HTR-8/SVneo (cell line): ENCODE results near the gene XPNPEP1.

Experiments used
- DNase-seq: peaks from one replicate; pipeline ENCODE4 v3.0.0; 2011; ENCODE audit warnings: low spot score, mixed read lengths; ENCODE audit not compliant: insufficient read length
- FAIRE-seq: peaks from 2 replicates; lab custom pipeline; 2011; peaks lifted over from hg19 to GRCh38; lab: Jason Lieb, UNC

XPNPEP1 gene

DNA sequence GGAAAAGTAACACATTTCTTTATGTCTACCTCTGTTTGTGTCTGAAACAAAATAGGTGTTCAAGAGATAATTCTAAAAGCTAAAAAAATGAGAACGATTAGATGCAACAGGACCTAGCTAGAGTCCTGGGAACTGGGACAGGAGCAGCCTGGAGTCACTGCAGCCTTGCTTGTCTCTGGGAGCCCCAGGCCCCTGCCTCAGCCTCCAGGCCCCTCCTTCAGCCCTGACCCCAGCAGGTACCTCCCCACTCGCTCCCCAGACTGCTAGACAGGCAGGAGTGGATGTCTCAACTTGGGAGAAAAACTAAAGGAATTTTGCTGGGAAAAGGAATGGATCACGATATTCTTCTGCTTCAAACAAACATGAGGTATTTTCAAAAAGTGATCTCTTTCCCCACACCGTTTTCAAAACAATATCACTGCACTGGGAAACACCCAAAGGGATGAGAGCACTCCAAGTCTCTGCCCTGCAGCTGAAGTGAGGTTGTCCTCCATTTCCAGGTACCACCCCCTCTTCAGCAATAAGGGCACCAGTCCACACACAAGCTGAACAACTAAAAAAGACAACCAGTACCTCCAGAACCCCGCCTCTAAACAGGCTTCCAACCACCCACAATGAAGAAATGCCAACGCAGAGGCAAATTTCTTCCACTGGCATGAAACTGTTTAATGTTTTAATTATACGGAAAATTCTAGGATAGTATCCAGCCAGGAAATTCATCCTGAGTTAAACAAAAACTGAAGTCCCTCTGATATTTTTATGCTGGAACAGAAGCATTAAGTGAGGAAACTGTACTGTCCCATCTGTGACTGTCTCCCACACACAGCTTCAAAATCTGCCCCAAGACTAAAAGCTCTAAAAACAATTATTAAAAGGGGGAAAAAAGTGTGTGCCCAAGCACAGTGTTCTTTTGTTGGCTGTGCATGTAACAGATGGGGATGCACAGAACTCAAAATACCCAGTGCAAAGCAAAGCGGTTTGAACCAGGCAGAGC lies 47.2 kb downstream of the XPNPEP1 start:
- DNase-seq (no peak), FAIRE-seq (no peak)

GRCh38 chr10:109875151-109875568 lies 48.2 kb downstream of the XPNPEP1 start:
- FAIRE-seq (no peak), DNase-seq (no peak)

DNA sequence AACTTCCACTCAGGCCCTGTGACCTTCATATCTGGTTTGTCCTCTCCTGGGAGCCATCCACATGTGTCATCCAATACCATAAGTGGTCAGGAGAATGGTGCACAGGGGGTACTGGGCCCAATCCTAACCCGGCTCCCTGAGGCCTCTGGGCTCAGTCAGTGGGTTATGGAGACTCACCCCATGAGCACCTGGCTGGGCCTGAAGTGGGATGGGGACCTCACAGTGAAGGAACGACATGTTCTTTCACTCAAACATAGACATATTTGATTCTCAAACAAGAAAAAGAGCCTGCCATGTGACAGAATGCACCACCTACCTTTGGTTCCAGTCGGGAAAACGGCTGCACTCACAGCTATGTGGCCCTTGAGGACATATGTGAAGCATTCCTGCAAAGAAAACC lies 51.8 kb downstream of the XPNPEP1 start:
- no peak for FAIRE-seq
- DNase-seq, result no peak

- no peak for FAIRE-seq
Measured at GRCh38 chr10:109866995-109867635, 56.2 kb downstream of the XPNPEP1 start.

GRCh38 chr10:109866168-109866994 lies 56.9 kb downstream of the XPNPEP1 start:
- DNase-seq, result peak; percentile 13
- no peak for FAIRE-seq

More at GRCh38 chr10:109866995-109867635, 56.2 kb downstream of the XPNPEP1 start:
- DNase-seq, result no peak

DNA sequence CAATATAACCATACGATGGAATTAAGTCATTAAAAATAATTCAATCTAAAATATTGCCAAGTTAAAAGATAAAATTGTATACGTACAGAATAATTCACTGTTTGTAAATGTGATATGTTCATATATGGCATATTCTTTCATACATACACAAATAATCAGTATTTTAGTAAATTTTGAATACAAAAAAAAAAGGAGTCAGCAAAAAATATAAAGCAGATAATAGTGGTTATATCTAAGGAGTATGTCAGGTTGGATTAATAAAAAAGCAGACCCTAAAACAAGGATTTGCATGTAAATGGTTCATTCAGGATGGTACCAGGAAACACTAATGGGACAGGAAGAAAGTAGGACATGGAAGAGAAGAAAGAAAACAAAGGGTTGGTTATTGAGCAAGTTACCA lies 59.5 kb downstream of the XPNPEP1 start:
- DNase-seq (no peak), FAIRE-seq (no peak)

DNA sequence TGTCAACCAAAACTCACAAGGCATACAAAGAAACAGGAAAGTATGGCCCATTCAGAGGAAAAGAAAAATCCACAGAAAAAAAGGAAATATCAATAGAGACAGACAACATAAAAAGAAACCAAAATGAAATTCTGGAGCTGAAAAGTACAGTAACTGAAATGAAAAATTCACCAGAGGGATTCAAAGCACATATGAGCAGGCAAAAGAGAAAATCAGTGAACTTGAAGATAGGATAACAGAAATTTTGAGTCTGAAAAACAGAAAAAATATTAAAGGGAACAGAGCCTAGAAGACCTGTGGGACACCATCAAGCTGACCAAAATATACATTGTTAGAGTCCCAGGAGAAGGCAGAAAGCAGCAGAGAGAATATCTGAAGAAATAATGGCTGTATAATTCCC lies 60.6 kb downstream of the XPNPEP1 start:
- no peak for DNase-seq
- FAIRE-seq, result no peak

DNA sequence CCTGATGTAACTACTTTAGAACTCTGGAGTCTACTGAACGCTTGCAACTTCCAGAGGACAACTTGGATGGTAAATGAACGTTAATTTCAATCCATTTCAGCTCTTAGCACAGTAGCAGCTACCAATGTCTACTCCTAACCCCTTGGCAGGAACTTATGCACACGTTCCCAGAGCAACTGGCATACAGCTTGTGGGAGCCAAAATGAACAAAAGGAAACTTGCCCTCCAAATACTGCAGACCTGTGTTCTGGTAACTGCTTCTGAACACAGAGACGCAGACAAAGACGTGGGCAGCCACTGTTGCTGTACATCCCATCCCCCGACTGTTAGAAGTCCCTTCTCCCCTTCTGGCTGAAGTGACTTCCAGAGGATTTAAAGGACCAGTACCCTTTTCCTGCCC lies 61.3 kb downstream of the XPNPEP1 start:
- no peak for DNase-seq
- FAIRE-seq, result no peak

DNA sequence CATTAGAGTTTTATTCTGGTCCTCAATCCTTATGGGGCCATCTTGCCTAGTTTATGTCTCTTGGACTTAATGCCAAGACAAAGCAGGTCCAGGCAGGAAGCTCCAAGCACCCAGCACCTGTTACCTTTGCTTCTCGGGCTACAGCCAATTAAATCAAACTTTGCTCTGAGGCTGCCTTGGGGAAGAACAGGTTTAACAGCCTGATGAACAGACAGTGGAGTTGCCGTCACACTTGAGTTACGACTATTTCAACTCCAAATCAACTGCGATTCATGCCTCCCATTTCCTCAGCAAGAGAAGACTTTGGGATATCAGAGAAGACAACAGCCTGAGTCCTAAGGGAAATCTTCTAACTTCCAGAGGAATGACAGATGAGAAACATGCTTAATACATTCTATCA lies 62.2 kb downstream of the XPNPEP1 start:
- DNase-seq (no peak), FAIRE-seq (no peak)

- no peak for FAIRE-seq
Measured at GRCh38 chr10:109859221-109859620, 64.1 kb downstream of the XPNPEP1 start.

DNA sequence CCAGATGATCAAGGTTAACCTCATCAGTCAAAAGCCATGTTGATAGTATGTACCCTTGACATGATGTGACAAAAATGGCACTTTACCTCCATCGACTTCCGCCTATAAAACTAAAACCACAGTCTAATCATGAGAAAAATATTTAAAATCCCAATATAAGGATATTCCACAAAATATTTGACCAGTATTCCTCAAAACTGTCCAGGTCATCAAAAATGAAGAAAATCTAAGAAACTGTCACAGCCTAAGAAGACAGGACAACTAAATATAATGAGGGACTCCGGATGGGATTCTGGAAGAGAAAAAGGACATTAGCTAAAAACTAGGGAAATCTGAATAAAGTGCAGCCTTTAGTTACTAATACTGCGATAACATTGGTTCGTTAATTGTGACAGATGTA lies 67.6 kb downstream of the XPNPEP1 start:
- no peak for FAIRE-seq
- no peak for DNase-seq

More at GRCh38 chr10:109859221-109859620, 64.1 kb downstream of the XPNPEP1 start:
- no peak for DNase-seq

DNA sequence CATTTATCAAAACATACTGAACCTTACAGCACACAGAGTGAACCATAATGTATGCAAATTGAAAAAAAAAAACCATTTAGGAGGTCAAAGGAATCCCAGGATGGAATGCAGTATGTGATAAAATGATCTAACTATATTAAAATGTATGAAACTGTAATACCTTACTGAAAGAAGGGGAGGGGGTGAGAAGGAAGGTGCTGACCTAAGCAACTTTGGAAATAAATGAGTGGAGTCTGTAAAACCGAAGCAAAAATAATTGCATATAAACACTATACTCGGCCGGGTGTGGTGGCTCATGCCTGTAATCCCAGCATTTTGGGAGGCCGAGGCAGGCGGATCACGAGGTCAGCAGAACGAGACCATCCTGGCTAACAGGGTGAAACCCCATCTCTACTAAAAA lies 69.4 kb downstream of the XPNPEP1 start:
- DNase-seq, result no peak
- no peak for FAIRE-seq

DNA sequence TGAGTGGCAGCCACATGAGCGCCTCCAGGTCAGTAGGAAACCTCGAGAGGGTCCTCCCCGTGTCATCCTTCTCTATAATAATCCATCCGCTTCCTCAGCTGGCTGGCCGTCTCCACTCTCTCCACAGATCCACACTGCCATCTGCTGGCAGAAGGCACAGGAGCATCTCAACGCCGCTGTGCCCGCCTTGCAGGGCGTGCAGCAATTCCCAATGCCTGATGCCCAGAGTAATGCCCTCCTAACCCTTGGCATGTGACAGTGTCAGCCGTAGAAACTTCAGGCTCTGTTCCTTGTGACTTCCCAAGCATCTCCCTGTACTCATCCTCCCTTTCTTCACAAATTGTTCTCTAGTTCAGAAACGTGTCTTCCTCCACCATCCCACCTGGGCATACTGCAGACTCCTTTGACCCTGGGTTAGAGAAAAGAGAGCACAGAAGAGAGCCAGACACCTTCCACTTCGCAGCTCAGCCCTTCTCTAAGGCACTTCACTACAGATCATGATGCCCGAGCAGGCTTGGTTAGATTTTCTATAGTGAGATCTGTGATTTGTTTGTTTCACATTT lies 70.8 kb downstream of the XPNPEP1 start:
- FAIRE-seq (peak; percentile 88), DNase-seq (peak; percentile 80)

- FAIRE-seq (no peak), DNase-seq (no peak)
Measured at GRCh38 chr10:109851616-109852474, 71.5 kb downstream of the XPNPEP1 start.

DNA sequence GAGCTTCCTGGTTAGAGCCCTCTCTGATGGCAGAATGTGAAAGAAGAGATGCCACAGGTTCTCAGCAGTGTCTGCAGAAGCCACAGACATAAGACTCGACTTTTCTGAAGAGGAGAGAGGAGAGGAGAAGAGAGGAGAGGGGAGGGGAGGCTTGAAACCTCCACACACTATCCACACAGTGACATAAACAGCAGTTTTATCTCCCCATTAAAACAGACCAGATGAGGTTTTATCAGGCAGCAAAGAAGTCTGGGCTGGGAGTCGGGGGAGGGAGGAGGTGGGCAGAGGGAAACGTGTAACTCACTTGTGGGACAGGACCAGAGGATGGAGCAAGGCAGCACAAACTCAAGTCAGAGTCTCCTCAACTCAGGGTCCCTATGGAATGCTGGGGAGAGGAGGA lies 76.5 kb downstream of the XPNPEP1 start:
- no peak for FAIRE-seq
- no peak for DNase-seq

DNA sequence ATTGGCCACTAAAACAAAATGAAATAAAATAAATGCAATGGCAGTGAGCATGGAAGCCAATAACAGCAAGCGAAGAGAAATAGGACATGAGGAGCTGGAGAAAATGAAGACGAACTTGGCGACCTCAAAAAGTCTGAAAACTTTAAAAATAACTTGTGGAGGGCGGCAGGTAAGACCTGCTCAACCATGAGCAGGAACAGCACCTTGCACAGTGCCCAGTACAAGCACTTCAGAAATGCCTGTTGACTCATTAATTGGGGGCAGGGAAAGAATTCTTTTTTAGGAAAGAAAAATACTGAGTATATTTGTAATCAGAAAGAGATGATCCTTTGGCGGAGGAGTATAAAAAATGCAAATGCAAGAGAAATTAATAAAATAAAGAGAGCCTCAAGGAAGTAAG lies 78.0 kb downstream of the XPNPEP1 start:
- FAIRE-seq, result no peak

GRCh38 chr10:109838592-109839244 lies 84.6 kb downstream of the XPNPEP1 start:
- FAIRE-seq (no peak), DNase-seq (no peak)

More for the DNA sequence above, 78.0 kb downstream of the XPNPEP1 start:
- no peak for DNase-seq

DNA sequence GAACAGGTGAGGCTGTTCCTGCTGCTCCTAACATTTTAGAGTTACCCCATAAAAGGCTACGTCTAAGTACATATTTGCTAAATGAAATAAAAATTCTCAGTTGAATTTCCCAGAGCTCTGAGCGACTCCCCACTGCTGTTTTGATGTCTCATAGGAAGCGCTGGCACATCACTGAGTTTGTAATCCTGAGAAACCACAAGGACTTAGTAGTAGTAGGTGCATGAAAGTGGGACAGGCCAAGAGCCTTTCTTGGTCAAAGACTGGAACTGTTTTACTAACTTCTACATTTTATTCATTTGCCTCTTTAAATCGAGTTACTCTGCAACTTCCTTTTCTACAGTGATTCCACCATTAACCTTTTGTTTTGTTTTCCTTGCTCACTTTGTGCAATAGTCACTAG lies 85.9 kb downstream of the XPNPEP1 start:
- DNase-seq (no peak), FAIRE-seq (no peak)

DNA sequence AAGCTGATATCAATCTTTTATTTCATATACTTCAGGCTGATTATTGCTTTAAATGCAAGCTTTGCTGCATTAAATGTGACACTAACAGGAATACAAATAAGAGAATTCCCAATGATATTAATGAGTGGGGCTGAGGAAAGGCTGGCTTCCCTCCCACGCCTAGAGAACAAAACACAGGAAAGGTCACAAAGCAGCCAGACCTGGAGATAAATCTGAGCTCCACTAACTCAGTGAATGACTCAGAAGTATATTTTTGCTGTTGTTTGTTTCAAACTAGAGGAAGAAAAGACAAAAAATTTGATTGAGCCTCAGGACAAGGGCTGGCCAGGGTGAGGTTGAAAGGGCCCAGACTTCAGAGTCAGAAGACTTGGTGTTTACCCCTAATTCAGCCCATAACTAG lies 88.1 kb downstream of the XPNPEP1 start:
- FAIRE-seq (no peak), DNase-seq (no peak)
